HEK293 (cell line): ENCODE measurements around the gene CDC34.

ENCODE experiments used
- ATF2 ChIP-seq: fragments of 450-650 bp; formaldehyde crosslinking; IDR thresholded peaks from 2 replicates; pipeline ENCODE4 v1.5.1; 2016; ENCODE audit warnings: missing biosample characterization, missing genetic modification characterization, low read depth
- FEZF1 ChIP-seq: fragments of 450-650 bp; formaldehyde crosslinking; IDR thresholded peaks from 2 replicates; pipeline ENCODE4 v1.5.1; 2016; ENCODE audit warnings: missing biosample characterization, missing genetic modification characterization
- INSM2 ChIP-seq: fragments of 450-650 bp; formaldehyde crosslinking; IDR thresholded peaks from 2 replicates; pipeline ENCODE4 v1.5.1; 2016; ENCODE audit warnings: missing biosample characterization, missing genetic modification characterization
- KLF8 ChIP-seq: fragments of 450-650 bp; formaldehyde crosslinking; IDR thresholded peaks from 2 replicates; pipeline ENCODE4 v1.5.1; 2016; ENCODE audit warnings: missing biosample characterization, missing genetic modification characterization
- KLF9 ChIP-seq: fragments of 450-650 bp; formaldehyde crosslinking; IDR thresholded peaks from 2 replicates; pipeline ENCODE4 v1.5.1; 2016; ENCODE audit warnings: missing biosample characterization, missing genetic modification characterization, low read depth
- PRDM10 ChIP-seq: fragments of 450-650 bp; formaldehyde crosslinking; IDR thresholded peaks from 2 replicates; pipeline ENCODE4 v1.5.1; 2016; ENCODE audit warnings: missing biosample characterization, missing genetic modification characterization
- REST ChIP-seq: fragments of 450-650 bp; formaldehyde crosslinking; IDR thresholded peaks from 2 replicates; pipeline ENCODE4 v1.5.1; 2016; ENCODE audit warnings: missing biosample characterization, missing genetic modification characterization
- ZBTB1 ChIP-seq: fragments of 450-650 bp; formaldehyde crosslinking; IDR thresholded peaks from 2 replicates; pipeline ENCODE4 v1.5.1; 2016; ENCODE audit warnings: missing biosample characterization, missing genetic modification characterization
- ZBTB6 ChIP-seq: fragments of 450-650 bp; formaldehyde crosslinking; IDR thresholded peaks from 2 replicates; pipeline ENCODE4 v1.5.1; 2017; ENCODE audit warnings: missing biosample characterization, missing genetic modification characterization
- ZBTB8A ChIP-seq: fragments of 450-650 bp; formaldehyde crosslinking; IDR thresholded peaks from 2 replicates; pipeline ENCODE4 v1.5.1; 2016; ENCODE audit warnings: missing biosample characterization, missing genetic modification characterization
- ZNF138 ChIP-seq: fragments of 450-650 bp; formaldehyde crosslinking; IDR thresholded peaks from 2 replicates; pipeline ENCODE4 v1.5.1; 2016; ENCODE audit warnings: missing biosample characterization, missing genetic modification characterization, borderline replicate concordance
- ZNF146 ChIP-seq: fragments of 450-650 bp; formaldehyde crosslinking; IDR thresholded peaks from 2 replicates; pipeline ENCODE4 v1.5.1; 2016; ENCODE audit warnings: missing biosample characterization, missing genetic modification characterization
- ZNF518A ChIP-seq: fragments of 450-650 bp; formaldehyde crosslinking; conservative IDR thresholded peaks from 2 replicates; pipeline ENCODE4 v1.5.1; 2016; ENCODE audit warnings: low read depth, missing biosample characterization, missing genetic modification characterization
- ZNF580 ChIP-seq: fragments of 450-650 bp; formaldehyde crosslinking; IDR thresholded peaks from 2 replicates; pipeline ENCODE4 v1.5.1; 2016; ENCODE audit warnings: missing biosample characterization, missing genetic modification characterization
- ZNF610 ChIP-seq: fragments of 450-650 bp; formaldehyde crosslinking; IDR thresholded peaks from 2 replicates; pipeline ENCODE4 v1.5.1; 2016; ENCODE audit warnings: missing biosample characterization, missing genetic modification characterization, borderline replicate concordance
- ZNF629 ChIP-seq: fragments of 450-650 bp; formaldehyde crosslinking; IDR thresholded peaks from 2 replicates; pipeline ENCODE4 v1.5.1; 2017; ENCODE audit warnings: missing biosample characterization, missing genetic modification characterization
- ZNF639 ChIP-seq: fragments of 450-650 bp; formaldehyde crosslinking; IDR thresholded peaks from 2 replicates; pipeline ENCODE4 v1.5.1; 2016; ENCODE audit warnings: missing biosample characterization, missing genetic modification characterization
- ZNF76 ChIP-seq: fragments of 450-650 bp; formaldehyde crosslinking; IDR thresholded peaks from 2 replicates; pipeline ENCODE4; 2016; ENCODE audit warnings: low read depth, missing biosample characterization, missing genetic modification characterization, borderline replicate concordance

CDC34 gene

GRCh38 chr19:507286-508203 is 24.0 kb upstream of the CDC34 start, which contains the start of gene TPGS1 (continued):
- peak; percentile 46; the same call in 1 of the 2 replicates for TF ChIP-seq ZNF518A (tag by site-specific recombination)
- TF ChIP-seq KLF9 (tag by site-specific recombination): 0 out of 2 replicates have a peak, but pooled peaks have one; percentile 9
- TF ChIP-seq ZNF629 (tag by site-specific recombination): peak; percentile 71
- TF ChIP-seq ZNF639: peak; percentile 81
- TF ChIP-seq ZNF76 (tag by site-specific recombination): peak; percentile 98
- 0 out of 2 replicates have a peak, but pooled peaks have one; percentile 44 for TF ChIP-seq ZNF610 (tag by site-specific recombination)
- TF ChIP-seq ZBTB6 (tag by site-specific recombination): peak; percentile 88
- peak; percentile 86 for TF ChIP-seq PRDM10 (tag by site-specific recombination)
- no peak for TF ChIP-seq ATF2 (tag by site-specific recombination)
- TF ChIP-seq ZNF138: no peak
- TF ChIP-seq REST (tag by site-specific recombination): peak; percentile 11
- TF ChIP-seq ZNF580: peak; percentile 91
- TF ChIP-seq ZBTB8A (tag by site-specific recombination): 0 out of 2 replicates have a peak, but pooled peaks have one; percentile 20
- 0 out of 2 replicates have a peak, but pooled peaks have one; percentile 5 for TF ChIP-seq ZNF146 (tag by site-specific recombination)
- TF ChIP-seq FEZF1 (tag by site-specific recombination): peak; percentile 83
- 0 out of 2 replicates have a peak, but pooled peaks have one; percentile 17 for TF ChIP-seq KLF8 (tag by site-specific recombination)
- TF ChIP-seq ZBTB1 (tag by site-specific recombination): no peak
- peak; percentile 36; the same call in 1 of the 2 replicates for TF ChIP-seq INSM2 (tag by site-specific recombination)
